Dedifferentiated amniotic fluid mesenchymal stem cell (primary cell): ENCODE results near the gene NEUROD1.

Experiments used
- DNase-seq: peaks from one replicate; pipeline ENCODE4 v3.0.0-alpha.2; 2016; ENCODE audit errors: extremely low spot score

The NEUROD1 gene

DNA sequence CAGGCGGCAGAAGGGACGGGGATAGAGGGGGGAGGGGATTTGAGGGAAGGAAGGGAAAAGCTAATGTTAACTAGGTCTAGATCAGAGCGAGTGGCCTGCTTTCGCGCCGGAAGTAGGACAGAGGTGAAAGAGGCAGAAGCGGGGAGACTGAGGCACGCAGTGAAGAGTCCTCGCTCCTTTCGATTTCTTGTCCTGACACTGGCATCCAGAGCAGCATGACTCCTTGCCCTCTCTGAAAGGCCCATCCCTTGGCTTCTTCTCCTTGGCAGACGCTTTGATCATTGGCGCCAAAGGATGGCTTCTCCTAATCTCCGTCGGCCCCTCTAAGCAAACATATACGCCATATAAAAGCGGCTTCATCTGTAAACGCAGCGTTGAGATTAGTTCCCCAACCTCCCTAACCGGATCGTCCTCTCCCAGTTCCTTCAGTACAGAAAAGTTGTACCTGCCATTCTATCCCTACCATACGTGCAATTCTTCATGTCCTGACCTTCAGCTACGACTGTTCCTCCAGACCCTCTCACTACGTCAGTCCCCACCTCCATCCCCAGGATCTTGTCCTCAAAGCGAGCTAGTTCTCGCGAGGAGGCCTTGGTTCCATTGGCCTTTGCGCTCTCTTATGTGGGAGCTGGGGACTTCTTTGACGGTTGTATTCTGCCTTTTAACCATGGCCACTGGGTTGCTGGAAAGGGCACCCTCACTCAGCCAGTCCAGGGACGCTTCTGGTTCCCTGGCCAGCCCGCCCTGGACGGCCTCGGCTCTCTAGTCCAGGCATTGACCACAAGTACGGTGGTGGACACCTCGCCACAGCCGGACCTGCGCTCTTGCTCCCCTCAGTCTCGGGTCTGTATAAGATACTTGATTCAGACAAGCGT is 857 bp upstream of the NEUROD1 start:
- no peak for DNase-seq

GRCh38 chr2:181679544-181679979 is 755 bp downstream of the NEUROD1 start:
- DNase-seq, result no peak

- DNase-seq, result no peak
These were observed 1.3 kb downstream of the NEUROD1 start for GRCh38 chr2:181678861-181679543.

DNA sequence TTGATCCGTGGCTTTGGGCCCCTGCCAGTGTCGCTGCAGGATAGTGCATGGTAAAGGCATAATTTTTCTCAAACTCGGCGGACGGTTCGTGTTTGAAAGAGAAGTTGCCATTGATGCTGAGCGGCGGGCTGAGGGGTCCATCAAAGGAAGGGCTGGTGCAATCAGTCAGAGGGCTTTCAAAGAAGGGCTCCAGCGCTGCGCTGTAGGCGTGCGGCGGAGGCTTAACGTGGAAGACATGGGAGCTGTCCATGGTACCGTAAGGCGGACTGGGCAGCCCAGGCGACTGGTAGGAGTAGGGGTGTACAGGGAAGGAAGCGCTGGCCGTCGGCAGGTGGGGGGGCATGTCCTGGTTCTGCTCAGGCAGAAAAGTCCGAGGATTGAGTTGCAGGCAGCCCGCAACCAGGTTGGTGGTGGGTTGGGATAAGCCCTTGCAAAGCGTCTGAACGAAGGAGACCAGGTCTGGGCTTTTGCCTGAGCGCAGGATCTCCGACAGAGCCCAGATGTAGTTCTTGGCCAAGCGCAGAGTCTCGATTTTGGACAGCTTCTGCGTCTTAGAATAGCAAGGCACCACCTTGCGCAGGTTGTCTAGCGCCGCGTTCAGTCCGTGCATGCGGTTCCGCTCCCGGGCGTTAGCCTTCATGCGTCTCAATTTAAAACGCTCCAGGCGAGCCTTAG is 2.3 kb downstream of the NEUROD1 start:
- no peak for DNase-seq

DNA sequence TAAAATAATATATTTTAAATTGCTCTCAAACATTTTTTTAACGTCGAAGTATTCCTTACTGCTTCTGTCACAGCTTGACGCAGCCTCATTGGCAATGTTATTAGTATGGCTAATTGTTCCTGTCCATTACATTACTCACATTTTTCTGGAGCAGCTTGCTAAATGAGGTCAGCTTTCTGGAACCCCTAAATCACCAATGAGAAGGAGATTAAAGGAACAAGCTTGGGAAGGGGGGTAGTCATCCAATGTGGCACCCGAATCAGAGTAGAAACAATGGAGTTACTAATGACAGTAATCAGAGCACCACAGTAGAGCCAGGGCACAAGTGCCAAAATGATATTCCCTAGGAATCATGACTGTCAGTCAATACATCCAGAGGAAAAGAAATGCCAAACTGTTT is 5.1 kb downstream of the NEUROD1 start:
- DNase-seq, result no peak

DNA sequence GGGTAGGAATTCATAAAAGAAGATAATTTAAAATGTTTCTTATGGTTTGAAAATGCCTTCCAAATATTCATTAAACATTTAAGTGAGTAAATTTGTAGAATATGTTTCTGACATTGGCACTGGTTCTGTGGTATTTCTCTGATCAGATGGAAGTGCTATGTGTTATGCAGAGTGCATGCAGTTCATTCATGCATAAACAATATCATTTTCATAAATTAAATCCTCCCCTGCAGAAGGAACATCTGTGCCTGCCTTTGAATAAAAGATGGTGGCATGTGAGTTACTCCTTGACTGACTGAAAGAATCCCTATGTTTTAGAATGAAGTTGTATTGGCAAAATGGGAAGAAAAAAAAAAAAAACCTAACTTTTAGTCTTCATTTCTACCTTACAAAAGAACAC is 5.9 kb downstream of the NEUROD1 start:
- no peak for DNase-seq

DNA sequence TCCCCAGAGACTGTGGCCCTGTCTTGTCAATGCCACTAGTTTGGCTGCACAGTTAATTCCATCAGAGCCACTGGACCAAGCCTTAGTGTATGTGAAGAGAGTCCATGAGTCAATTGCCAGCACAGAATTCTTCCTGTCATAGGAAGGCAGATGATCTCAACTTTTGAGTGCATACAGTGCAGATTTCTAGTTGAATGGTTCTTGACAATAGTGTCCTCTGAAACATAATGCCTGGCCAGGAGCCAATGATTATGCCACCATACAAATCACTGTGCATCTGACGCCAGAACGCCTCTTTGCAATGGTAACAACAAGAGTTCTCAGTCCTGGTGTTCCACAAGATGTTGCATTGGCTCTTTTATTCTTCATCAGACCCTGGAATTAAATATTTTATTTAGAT is 7.1 kb downstream of the NEUROD1 start:
- DNase-seq, result no peak

DNA sequence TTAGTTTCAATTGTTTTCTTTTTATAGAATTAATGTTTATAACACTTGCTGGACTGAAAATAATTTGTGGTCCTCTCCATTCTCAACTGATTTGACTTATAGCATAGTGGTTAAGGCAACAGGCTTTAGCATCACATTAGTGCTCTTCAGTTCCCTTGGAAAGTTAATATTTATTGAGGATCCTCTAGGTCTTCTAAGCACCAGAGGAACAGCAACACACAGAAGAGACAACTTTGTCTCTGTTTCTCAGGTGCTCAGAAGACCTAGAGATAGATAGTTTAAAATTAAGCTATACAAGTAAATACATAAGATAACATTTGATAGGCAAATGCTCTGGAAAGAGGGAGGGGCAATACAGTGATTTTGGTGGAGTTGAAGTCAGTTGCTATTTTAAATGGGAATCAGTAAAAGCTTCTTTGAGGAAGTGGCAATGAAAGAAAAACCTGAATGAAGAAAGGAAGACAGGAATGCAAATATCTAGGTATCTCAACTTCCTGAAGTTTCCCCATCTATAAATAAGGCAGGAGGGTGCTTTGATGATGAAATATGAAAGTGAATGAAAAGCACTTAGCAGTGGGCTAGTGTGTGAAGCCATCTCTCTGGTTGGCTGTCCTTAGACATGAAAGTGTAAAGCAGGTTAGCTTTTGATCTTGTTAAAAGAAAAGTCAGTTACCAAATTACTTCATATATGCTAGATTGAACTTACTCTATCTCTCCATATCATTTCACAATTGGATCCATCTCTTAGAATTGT is 7.9 kb downstream of the NEUROD1 start:
- DNase-seq, result no peak

GRCh38 chr2:181670632-181671031 is 9.7 kb downstream of the NEUROD1 start:
- no peak for DNase-seq

DNA sequence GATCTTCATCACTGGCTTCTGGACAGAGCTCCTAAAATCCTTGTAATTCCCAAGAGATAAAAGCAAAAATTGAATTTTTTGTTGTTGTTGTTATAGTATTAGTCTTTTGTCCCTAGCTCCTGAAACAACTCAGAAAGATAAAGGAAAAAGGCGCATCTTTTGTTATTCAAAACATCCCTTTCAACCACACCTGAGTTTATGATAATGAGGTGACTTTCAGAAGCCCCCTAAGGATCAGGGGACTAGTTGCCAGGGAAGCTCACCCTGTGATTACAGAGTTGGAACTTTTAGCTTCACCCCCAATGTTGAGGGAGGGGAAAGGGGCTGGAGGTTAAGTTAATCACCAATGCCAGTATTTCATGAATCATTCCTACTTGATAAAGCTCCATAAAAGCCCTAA is 13.1 kb downstream of the NEUROD1 start:
- no peak for DNase-seq

- DNase-seq, result no peak
These were observed 18.0 kb downstream of the NEUROD1 start for GRCh38 chr2:181662287-181662686.

GRCh38 chr2:181660181-181660580 is 20.1 kb downstream of the NEUROD1 start:
- DNase-seq, result no peak

- no peak for DNase-seq
These were observed 21.9 kb downstream of the NEUROD1 start for GRCh38 chr2:181658444-181658843.

DNA sequence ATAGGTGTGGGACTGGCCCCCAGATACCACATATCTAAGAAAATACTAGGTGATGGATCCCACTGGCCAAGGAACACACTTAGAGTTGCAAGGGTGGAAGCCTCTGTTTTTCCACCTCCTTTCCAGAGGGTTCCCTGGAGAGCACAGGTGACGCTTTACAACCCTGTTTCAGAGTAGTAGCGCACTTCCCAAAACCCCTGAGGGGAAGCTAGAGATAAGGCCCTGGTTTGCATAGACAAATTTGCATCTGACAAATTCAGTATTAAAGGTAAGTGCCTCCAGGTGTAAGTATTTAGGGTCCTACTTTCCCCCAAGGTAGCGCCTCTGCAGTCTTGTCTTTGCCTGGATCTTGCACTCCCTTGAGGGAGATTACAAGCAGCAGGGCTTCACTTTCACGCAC is 22.9 kb downstream of the NEUROD1 start:
- no peak for DNase-seq

GRCh38 chr2:181656450-181657291 is 23.6 kb downstream of the NEUROD1 start, which contains the start of gene CERKL:
Gene CERKL (minus strand): TSS chr2:181657105. CDS start chr2:181657006, 99 bp downstream.
- no peak for DNase-seq

DNA sequence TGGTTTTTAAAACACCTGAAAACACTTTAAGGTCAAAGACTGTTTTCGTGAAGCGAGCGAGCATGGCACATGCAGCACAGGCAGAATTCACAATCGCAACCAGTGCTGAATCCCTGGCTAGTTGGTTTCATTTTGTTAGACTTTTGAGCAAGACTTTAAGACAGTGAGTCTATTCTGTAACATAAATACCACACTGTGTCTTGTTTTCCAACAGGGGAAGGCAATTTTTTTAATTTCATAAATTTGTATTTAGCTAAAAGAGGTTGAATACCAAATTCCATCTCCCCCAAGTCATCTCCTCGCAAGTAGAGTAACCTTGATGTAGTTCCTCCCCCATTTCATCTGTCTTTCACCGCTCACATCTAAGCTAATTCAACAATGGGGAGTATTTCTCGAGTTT is 24.8 kb downstream of the NEUROD1 start:
- DNase-seq, result no peak

DNA sequence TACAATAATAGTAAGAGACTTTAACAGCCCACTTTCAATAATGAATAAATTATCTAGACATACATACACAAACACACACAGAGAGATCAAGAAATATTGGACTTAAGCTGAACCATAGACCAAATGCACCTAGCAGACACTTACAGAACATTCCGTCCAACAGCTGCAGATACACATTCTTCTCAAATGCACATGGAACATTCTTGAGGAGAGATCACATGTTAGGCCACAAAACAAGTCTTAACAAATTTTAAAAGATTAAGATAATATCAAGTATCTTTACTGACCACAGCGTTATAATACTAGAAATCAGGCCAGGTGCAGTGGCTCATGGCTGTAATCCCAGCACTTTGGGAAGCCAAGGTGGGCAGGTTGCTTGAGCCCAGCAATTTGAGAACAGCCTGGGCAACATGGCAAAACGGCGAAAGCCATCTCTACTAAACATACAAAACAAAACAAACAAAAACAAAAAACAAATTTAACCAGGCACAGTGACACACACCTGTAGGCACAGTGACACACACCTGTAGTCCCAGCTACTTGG is 30.8 kb downstream of the NEUROD1 start:
- no peak for DNase-seq

GRCh38 chr2:181648478-181649155 is 31.7 kb downstream of the NEUROD1 start:
- no peak for DNase-seq

- no peak for DNase-seq
These were observed 33.8 kb downstream of the NEUROD1 start for GRCh38 chr2:181646415-181646987.

- no peak for DNase-seq
These were observed 37.2 kb downstream of the NEUROD1 start for GRCh38 chr2:181643151-181643550.
